ENCODE results near the gene PHF21A. TPM values are rescaled to one million over a fixed set of nuclear protein-coding genes. Genes with fewer than 3 reads are reported as not detected.
A peak's percentile ranks its signal among the peaks of the same experiment; 100 is the strongest.

PHF21A gene
- total RNA-seq, 2 experiments from 2014 or later, result 23.1 to 56.1 TPM

DNA sequence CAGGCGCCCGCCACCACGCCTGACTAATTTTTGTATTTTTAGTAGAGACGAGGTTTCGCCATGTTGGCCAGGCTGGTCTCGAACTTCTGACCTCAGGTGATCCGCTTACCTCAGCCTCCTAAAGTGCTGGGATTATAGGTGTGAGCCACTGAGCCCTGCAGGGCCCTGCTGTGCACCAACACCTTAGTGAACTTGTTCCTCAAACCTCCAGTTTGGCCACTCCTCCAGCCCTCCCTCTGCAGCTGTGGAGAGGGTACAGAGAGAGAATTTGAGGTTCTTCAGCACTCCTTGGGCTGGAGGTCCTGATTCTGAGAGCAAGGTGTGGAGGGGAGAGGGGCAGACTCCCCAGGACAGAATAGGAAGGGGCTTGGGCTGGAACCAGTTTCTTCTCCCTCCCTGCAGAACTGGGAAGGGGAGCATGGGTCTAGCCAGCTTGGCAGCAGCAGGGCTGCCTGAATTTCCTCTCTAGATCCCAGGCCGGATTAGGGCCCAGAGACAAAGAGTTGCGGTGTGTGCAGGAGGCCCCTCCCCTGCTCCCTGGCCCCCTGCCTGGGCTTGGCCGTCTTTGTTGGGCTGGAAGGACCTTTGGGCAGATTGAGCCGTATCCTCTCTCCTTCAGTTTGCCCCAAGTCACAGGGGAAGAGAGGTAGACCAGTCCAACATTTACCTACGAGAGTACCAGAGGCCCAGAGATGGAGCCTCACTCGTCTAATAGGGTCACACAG is 201.3 kb downstream of the PHF21A start:
- TF ChIP-seq EZH2phosphoT487 (IDR thresholded peaks at IDR 0.05; ENCODE audit: borderline replicate concordance, low read depth, low read length), result no peak
- TF ChIP-seq, protein P1, sequence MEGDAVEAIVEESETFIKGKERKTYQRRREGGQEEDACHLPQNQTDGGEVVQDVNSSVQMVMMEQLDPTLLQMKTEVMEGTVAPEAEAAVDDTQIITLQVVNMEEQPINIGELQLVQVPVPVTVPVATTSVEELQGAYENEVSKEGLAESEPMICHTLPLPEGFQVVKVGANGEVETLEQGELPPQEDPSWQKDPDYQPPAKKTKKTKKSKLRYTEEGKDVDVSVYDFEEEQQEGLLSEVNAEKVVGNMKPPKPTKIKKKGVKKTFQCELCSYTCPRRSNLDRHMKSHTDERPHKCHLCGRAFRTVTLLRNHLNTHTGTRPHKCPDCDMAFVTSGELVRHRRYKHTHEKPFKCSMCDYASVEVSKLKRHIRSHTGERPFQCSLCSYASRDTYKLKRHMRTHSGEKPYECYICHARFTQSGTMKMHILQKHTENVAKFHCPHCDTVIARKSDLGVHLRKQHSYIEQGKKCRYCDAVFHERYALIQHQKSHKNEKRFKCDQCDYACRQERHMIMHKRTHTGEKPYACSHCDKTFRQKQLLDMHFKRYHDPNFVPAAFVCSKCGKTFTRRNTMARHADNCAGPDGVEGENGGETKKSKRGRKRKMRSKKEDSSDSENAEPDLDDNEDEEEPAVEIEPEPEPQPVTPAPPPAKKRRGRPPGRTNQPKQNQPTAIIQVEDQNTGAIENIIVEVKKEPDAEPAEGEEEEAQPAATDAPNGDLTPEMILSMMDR (conservative IDR thresholded peaks at IDR 0.05; ENCODE audit: low read length), result no peak
- H3K36me3 ChIP-seq (ENCODE audit: insufficient read depth, low read length), result peaks cover 9% of the 10 kb centered on the region; the same call in 1 of the 2 replicates
- no peak overlapping the region for H3K4me2 ChIP-seq (ENCODE audit: low read length)
- peaks cover 16% of the 10 kb centered on the region for H3K79me2 ChIP-seq (ENCODE audit: insufficient read depth, low read depth, low read length)
- no TSS peak for BruUV-seq (replicated peaks)
- no peak for DNase-seq (ENCODE audit: low spot score)
- intact Hi-C loops (cut with micrococcal nuclease; ENCODE audit: unreplicated experiment), result loop anchor here (5.0 kb wide), 1 partner anchor 197 kb away; no protein-coding TSS in a partner anchor
- no peak overlapping the region for H3K27ac ChIP-seq (ENCODE audit: low read depth, low read length, poor library complexity, severe bottlenecking)
- no peak overlapping the region for H3K4me3 ChIP-seq (ENCODE audit: low read depth, low read length, poor library complexity, severe bottlenecking)
- no peak overlapping the region; the same call in 1 of the 2 replicates for H2AFZ ChIP-seq (ENCODE audit: low read length)
- no peaks in the 10 kb centered on the region for H3K9me2 ChIP-seq (ENCODE audit: insufficient read depth, low read length)
- peaks cover 56% of the 10 kb centered on the region for H3K4me1 ChIP-seq (ENCODE audit: insufficient read depth, low read length, poor library complexity, severe bottlenecking)
- ChIA-PET POLR2A (interaction anchor here (0.6 to 4.5 kb wide), 3 partner anchors 11 to 440 kb away, joined by 3 to 33 read pairs (median 6); no protein-coding TSS in a partner anchor), CTCF (ENCODE audit: unreplicated experiment) (no interaction called here)
- no peaks in the 10 kb centered on the region for H3K9me3 ChIP-seq (ENCODE audit: low read length)
- H4K20me1 ChIP-seq (ENCODE audit: insufficient read depth, low read length), result no peaks in the 10 kb centered on the region

DNA sequence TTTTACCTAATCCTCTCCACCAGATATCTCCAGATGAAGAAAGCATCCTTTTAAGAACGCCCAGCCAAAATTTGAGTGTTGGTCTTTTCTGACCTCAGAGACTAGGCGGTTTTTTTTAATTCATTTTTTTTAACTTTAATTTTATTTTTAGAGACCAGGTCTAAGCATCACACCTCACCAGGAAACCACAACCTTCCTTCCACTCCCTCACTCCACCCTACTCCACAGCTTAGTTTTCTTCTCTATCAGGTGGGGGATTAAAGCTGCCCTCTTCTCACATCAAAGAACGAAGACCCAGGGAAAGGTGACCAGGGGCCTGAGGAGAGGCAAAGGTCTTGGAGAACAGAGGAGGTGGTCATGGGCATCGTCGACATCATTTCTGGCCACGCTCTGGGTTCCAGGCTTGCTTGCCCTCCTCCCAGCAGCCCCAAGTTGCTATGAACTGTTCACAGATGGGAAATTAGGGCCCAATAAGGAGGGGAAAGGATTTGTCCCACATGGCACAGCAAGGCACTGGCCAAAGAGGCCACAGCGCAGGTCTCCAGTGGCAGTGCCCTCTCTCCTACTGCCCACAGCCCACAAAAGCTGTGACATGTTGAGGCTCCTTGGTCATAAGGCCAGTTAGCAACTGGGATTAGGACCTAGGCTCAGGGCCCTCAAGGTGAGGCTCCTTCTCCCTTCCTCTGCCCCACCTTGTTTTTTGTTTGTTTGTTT is 202.1 kb downstream of the PHF21A start:
- TF ChIP-seq, protein P1 (conservative IDR thresholded peaks at IDR 0.05; ENCODE audit: low read length), result no peak
- no peak for TF ChIP-seq EZH2phosphoT487 (IDR thresholded peaks at IDR 0.05; ENCODE audit: borderline replicate concordance, low read depth, low read length)
- Histone ChIP-seq H3K9me2 (ENCODE audit: insufficient read depth, low read length) (no peaks in the 10 kb centered on the region), H3K27ac (ENCODE audit: low read depth, low read length, poor library complexity, severe bottlenecking) (peak overlapping the region; percentile 88), H2AFZ (ENCODE audit: low read length) (peak overlapping the region; percentile 55), H3K79me2 (ENCODE audit: insufficient read depth, low read depth, low read length) (peaks cover 16% of the 10 kb centered on the region), H4K20me1 (ENCODE audit: insufficient read depth, low read length) (no peaks in the 10 kb centered on the region), H3K4me3 (ENCODE audit: low read depth, low read length, poor library complexity, severe bottlenecking) (peak overlapping the region; percentile 93), H3K4me1 (ENCODE audit: insufficient read depth, low read length, poor library complexity, severe bottlenecking) (peaks cover 52% of the 10 kb centered on the region), H3K36me3 (ENCODE audit: insufficient read depth, low read length) (peaks cover 18% of the 10 kb centered on the region; the same call in 1 of the 2 replicates), H3K9me3 (ENCODE audit: low read length) (no peaks in the 10 kb centered on the region), H3K4me2 (ENCODE audit: low read length) (peak overlapping the region; percentile 89)
- no peak for DNase-seq (ENCODE audit: low spot score)
- BruUV-seq (replicated peaks), result no TSS peak
- POLR2A ChIA-PET, result interaction anchor here (0.5 to 4.5 kb wide), 4 partner anchors 11 to 522 kb away, joined by 3 to 33 read pairs (median 5); no protein-coding TSS in a partner anchor
- CTCF ChIA-PET (ENCODE audit: unreplicated experiment), result interaction anchor here (1.4 kb wide), 1 partner anchor 11 kb away, joined by 7 read pairs; no protein-coding TSS in a partner anchor
- intact Hi-C loops (cut with micrococcal nuclease; ENCODE audit: unreplicated experiment), result loop anchor here (1.0 to 5.0 kb wide), 2 partner anchors 11 to 198 kb away; no protein-coding TSS in a partner anchor
